ENCODE measurements around the gene SERPINB10. TPM values are rescaled to one million over a fixed set of nuclear protein-coding genes. Genes with fewer than 3 reads are reported as not detected.
A peak's percentile ranks its signal among the peaks of the same experiment; 100 is the strongest.

SERPINB10 gene
- polyA plus RNA-seq, 2 of the 4 experiments (the other 2 are of a cell fraction) = not detected

DNA sequence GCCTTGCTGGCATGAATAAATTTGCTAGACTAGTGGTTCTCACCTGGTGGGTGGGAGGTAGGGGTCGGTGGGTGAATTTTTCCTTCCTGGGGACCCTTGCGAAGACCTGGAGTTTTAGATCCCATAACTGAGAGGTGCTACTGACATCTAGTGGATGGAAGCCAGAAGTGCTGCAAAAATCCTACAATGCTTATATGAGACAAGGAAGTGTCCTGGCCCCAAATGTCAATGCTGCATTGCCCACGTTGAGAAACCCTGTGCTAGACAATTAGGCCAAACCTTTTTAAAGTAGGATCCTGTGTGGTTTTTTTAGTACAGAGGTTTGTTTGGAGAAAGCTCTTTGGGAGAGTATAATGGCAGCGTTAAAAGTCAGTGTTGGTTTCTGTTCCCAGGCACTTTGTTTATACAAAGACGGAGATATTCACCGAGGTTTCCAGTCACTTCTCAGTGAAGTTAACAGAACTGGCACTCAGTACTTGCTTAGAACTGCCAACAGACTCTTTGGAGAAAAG is 71.7 kb downstream of the SERPINB10 start:
- FAIRE-seq = no peak
- Histone ChIP-seq H3K27ac (peak overlapping the region; percentile 30 to 57; a peak in 2 of 6 replicates), H3K4me3 (no peak overlapping the region; the same call in 2 of the 3 replicates), H3K4me2 (peak overlapping the region; percentile 68), H3K4me1 (0 out of 3 replicates have a peak, but pooled peaks cover 3% of the 10 kb centered on the region), H3K9me3 (no peaks in the 10 kb centered on the region)
- peak; percentile 36 to 55 for DNase-seq (ENCODE audit: low read depth in 1 of 2, low spot score in 1 of 2)
- TF ChIP-seq RAD21 (conservative IDR thresholded peaks at IDR 0.05 in 1 of 2, IDR thresholded peaks at IDR 0.05 in 1 of 2) (peak; percentile 59 to 66), ATOH8 (CRISPR knock-in tag; IDR thresholded peaks at IDR 0.05; ENCODE audit: low read depth) (no peak), CTCF (IDR thresholded peaks at IDR 0.05) (peak; percentile 70), SMC3 (IDR thresholded peaks at IDR 0.05) (peak; percentile 28; the same call in 1 of the 3 replicates), EHF (CRISPR knock-in tag; IDR thresholded peaks at IDR 0.05) (no peak)
- CTCF ChIA-PET = interaction anchor here (0.8 to 2.0 kb wide), 6 partner anchors 8 to 43 kb away, joined by 3 to 7 read pairs (median 3); no protein-coding TSS in a partner anchor
- POLR2A ChIA-PET = no interaction called here
- peak in 1 of 2 experiments; percentile 87; a peak in 4 of 6 replicates for ATAC-seq
- 33% methylated on average over 6 of the region's 6 CpGs for WGBS (ENCODE audit: missing lambda C conversion rate)

DNA sequence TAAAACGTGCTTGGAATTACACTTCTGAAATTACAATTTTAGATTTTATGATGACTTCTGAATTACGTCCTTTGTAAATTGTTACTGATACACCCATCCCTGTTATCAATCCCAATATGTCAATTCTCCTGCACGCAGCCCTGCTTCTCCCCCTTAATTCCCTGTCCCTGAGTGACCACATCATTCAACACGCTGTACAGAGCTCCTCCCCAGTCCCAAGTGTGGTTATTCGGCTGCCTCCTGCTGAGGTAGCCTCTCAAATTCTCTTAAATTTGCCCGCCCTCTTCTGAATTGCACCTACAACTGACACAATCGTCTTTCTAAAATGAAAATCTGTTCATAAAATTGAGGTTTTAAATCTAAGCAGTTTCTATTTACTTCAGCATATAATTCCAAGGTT is 72.3 kb downstream of the SERPINB10 start:
- 61% methylated on average over 7 of the region's 7 CpGs for WGBS (ENCODE audit: missing lambda C conversion rate)
- Histone ChIP-seq H3K4me3 (no peak overlapping the region), H3K4me1 (0 out of 3 replicates have a peak, but pooled peaks cover 3% of the 10 kb centered on the region), H3K4me2 (peak overlapping the region; percentile 68), H3K27ac (no peak overlapping the region; a peak in 1 of 6 replicates), H3K9me3 (no peaks in the 10 kb centered on the region)
- TF ChIP-seq MAZ (IDR thresholded peaks at IDR 0.05; ENCODE audit: borderline replicate concordance, low read depth, low read length) (no peak), KDM1A (IDR thresholded peaks at IDR 0.05; ENCODE audit: low read depth) (no peak), ZSCAN20 (CRISPR knock-in tag; IDR thresholded peaks at IDR 0.05) (no peak), POLR2A (IDR thresholded peaks at IDR 0.05; ENCODE audit: low read length) (no peak), PHF8 (IDR thresholded peaks at IDR 0.05; ENCODE audit: borderline replicate concordance, low read depth) (no peak), ATOH8 (CRISPR knock-in tag; IDR thresholded peaks at IDR 0.05; ENCODE audit: low read depth) (no peak), CHD2 (IDR thresholded peaks at IDR 0.05; ENCODE audit: low read length, partially characterized antibody) (no peak), MAFK (IDR thresholded peaks at IDR 0.05; ENCODE audit: partially characterized antibody) (no peak), NR3C1 (IDR thresholded peaks at IDR 0.05) (no peak), TP53 (CRISPR knock-in tag; IDR thresholded peaks at IDR 0.05) (no peak), EHF (CRISPR knock-in tag; IDR thresholded peaks at IDR 0.05) (no peak), RFX5 (IDR thresholded peaks at IDR 0.05) (no peak), RCOR1 (IDR thresholded peaks at IDR 0.05; ENCODE audit: low read depth, low read length) (no peak), SMC3 (IDR thresholded peaks at IDR 0.05) (no peak), ZFP36 (IDR thresholded peaks at IDR 0.05; ENCODE audit: borderline replicate concordance, partially characterized antibody) (no peak)
- TF ChIP-seq, protein P1, sequence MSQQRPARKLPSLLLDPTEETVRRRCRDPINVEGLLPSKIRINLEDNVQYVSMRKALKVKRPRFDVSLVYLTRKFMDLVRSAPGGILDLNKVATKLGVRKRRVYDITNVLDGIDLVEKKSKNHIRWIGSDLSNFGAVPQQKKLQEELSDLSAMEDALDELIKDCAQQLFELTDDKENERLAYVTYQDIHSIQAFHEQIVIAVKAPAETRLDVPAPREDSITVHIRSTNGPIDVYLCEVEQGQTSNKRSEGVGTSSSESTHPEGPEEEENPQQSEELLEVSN (IDR thresholded peaks at IDR 0.05; ENCODE audit: borderline replicate concordance, low read depth) = no peak
- TF ChIP-seq, protein P2, sequence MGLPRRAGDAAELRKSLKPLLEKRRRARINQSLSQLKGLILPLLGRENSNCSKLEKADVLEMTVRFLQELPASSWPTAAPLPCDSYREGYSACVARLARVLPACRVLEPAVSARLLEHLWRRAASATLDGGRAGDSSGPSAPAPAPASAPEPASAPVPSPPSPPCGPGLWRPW (IDR thresholded peaks at IDR 0.05) = no peak
- ChIA-PET CTCF (interaction anchor here (0.8 to 2.0 kb wide), 6 partner anchors 8 to 43 kb away, joined by 3 to 7 read pairs (median 3); no protein-coding TSS in a partner anchor), POLR2A (no interaction called here)
- no peak for DNase-seq (ENCODE audit: low read depth in 1 of 2, low spot score in 1 of 2)
- no peak for FAIRE-seq
- no peak for ATAC-seq
